Mesendoderm (in vitro differentiated cells): ENCODE results near the gene FAM78A.

Source experiments
- DNase-seq: peaks from one replicate; pipeline ENCODE4 v3.0.0; 2013
- H2AK5ac ChIP-seq: 2 replicates; pipeline ENCODE4 v1.6.1; 2013; ENCODE audit warnings: low read length, inconsistent platforms
- H2BK120ac ChIP-seq: 2 replicates; pipeline ENCODE4 v1.6.1; 2013; ENCODE audit warnings: low read depth, mild to moderate bottlenecking, low read length, moderate library complexity, mixed read lengths
- H2BK15ac ChIP-seq: replicated peaks from 2 replicates; pipeline ENCODE4 v1.6.1; 2013; ENCODE audit warnings: low read depth, mild to moderate bottlenecking, moderate library complexity
- H2BK5ac ChIP-seq: 2 replicates; pipeline ENCODE4 v1.6.1; 2013; ENCODE audit warnings: low read length, inconsistent platforms
- H3K18ac ChIP-seq: 2 replicates; pipeline ENCODE4 v1.6.1; 2013; ENCODE audit warnings: mild to moderate bottlenecking, low read length, mixed read lengths
- H3K23ac ChIP-seq: one replicate; pipeline ENCODE4 v1.6.1; 2013; ENCODE audit warnings: low read length
- H3K27ac ChIP-seq: 2 replicates; pipeline ENCODE4 v1.5.1; 2013; ENCODE audit warnings: low read depth, mild to moderate bottlenecking, inconsistent platforms, low read length, moderate library complexity
- H3K27me3 ChIP-seq: 2 replicates; pipeline ENCODE4 v1.6.1; 2013; ENCODE audit warnings: low read length, control low read depth, mild to moderate bottlenecking, inconsistent platforms; ENCODE audit not compliant: insufficient read depth, poor library complexity
- H3K36me3 ChIP-seq: 2 replicates; pipeline ENCODE4 v1.6.1; 2013; ENCODE audit warnings: low read length, inconsistent platforms; ENCODE audit not compliant: control insufficient read depth, insufficient read depth
- H3K4ac ChIP-seq: one replicate; pipeline ENCODE4 v1.6.1; 2013; ENCODE audit warnings: low read depth, mild to moderate bottlenecking, low read length, moderate library complexity
- H3K4me1 ChIP-seq: 2 replicates; pipeline ENCODE4 v1.6.1; 2013; ENCODE audit warnings: low read depth, low read length, inconsistent platforms; ENCODE audit not compliant: control insufficient read depth
- H3K4me2 ChIP-seq: 2 replicates; pipeline ENCODE4 v1.6.1; 2013; ENCODE audit warnings: low read length
- H3K4me3 ChIP-seq: 2 replicates; pipeline ENCODE4 v1.5.1; 2013; ENCODE audit warnings: mild to moderate bottlenecking, low read length
- H3K56ac ChIP-seq: one replicate; pipeline ENCODE4 v1.6.1; 2013; ENCODE audit warnings: low read length
- H3K79me1 ChIP-seq: 2 replicates; pipeline ENCODE4 v1.6.1; 2013; ENCODE audit warnings: low read length, inconsistent platforms
- H3K79me2 ChIP-seq: 2 replicates; pipeline ENCODE4 v1.6.1; 2013; ENCODE audit warnings: mild to moderate bottlenecking, low read length; ENCODE audit not compliant: control insufficient read depth, insufficient read depth
- H3K9ac ChIP-seq: 2 replicates; pipeline ENCODE4 v1.6.1; 2013; ENCODE audit warnings: low read length, inconsistent platforms
- H4K5ac ChIP-seq: one replicate; pipeline ENCODE4 v1.6.1; 2013; ENCODE audit warnings: low read length
- H4K8ac ChIP-seq: one replicate; pipeline ENCODE4 v1.6.1; 2013; ENCODE audit warnings: low read depth, mild to moderate bottlenecking, control low read depth, low read length, moderate library complexity
- WGBS: extraction: QIAGEN DNeasy Blood & Tissue Kit; methylation state at CpG from one replicate; pipeline ENCODE4 v1.1.7; 2013; ENCODE audit warnings: low lambda C conversion rate, missing lambda C conversion rate; ENCODE audit not compliant: insufficient coverage; ENCODE audit errors: extremely low coverage; 5-methylcytosine and 5-hydroxymethylcytosine counted together

FAM78A gene

DNA sequence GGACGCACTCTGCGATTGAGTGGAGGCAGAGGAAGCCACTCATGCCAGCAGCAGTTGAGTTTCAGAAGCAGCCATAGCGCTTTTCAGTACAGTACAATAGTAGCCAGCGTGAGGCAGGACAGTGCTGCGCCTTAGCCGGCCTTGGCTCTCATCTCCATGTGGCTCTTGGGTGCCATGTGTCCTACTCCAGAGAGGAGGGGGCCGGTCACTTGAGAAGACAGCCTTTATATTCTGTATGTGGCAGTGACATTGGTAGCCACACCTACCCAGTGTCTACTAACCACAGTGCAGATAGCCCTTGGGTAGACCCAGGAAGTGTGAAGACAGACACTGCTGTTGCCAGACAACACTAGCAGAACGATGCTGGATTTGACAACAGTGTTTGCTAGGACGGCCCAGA is 42.3 kb downstream of the FAM78A start:
- H3K27ac ChIP-seq, result no peak overlapping the region

GRCh38 chr9:131233556-131233955 is 42.8 kb downstream of the FAM78A start:
- H3K9ac ChIP-seq, result no peak overlapping the region

More for the DNA sequence above, 42.3 kb downstream of the FAM78A start:
- Histone ChIP-seq H3K79me1 (no peaks in the 10 kb centered on the region), H3K79me2 (no peaks in the 10 kb centered on the region), H3K4me1 (peaks cover 7% of the 10 kb centered on the region), H2BK120ac (no peak overlapping the region), H3K4ac (no peak overlapping the region), H3K56ac (no peak overlapping the region), H3K4me2 (no peak overlapping the region), H2BK15ac (no peak overlapping the region), H4K5ac (no peak overlapping the region), H3K9ac (no peak overlapping the region), H3K23ac (no peak overlapping the region), H2BK5ac (no peak overlapping the region), H3K36me3 (peaks cover 9% of the 10 kb centered on the region), H4K8ac (no peak overlapping the region), H3K18ac (no peak overlapping the region), H2AK5ac (no peak overlapping the region), H3K4me3 (no peak overlapping the region), H3K27me3 (no peaks in the 10 kb centered on the region)
- DNase-seq, result no peak
- WGBS, result no CpG with 5 or more reads among the region's 9 CpGs

DNA sequence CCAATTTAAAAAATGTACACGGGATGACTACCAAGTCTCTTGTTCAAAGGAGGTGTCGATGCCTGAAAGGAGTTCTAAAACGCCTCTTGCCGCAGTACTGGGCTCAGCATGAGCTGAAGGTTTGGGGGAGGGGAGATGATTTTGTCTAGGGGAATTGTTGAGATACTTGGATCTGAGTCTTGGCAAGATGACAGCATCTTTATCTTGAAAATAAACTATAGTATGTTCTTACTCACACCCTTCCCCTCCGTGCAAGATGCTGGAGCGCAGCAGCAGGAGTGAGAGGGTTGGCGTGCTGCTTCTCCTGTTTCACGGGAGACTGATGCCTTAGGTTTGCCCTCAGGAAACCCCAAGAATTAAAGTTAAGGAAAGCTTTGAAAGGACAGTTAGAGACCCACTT is 47.3 kb downstream of the FAM78A start:
- Histone ChIP-seq H3K79me1 (no peaks in the 10 kb centered on the region), H3K56ac (no peak overlapping the region), H3K4me2 (no peak overlapping the region), H3K9ac (no peak overlapping the region), H3K4me3 (no peak overlapping the region), H3K23ac (no peak overlapping the region), H3K27me3 (no peaks in the 10 kb centered on the region), H3K79me2 (no peaks in the 10 kb centered on the region), H4K8ac (no peak overlapping the region), H3K27ac (no peak overlapping the region), H3K4me1 (no peaks in the 10 kb centered on the region), H2BK5ac (no peak overlapping the region), H2BK15ac (no peak overlapping the region), H3K4ac (no peak overlapping the region), H2AK5ac (no peak overlapping the region), H3K36me3 (peaks cover 5% of the 10 kb centered on the region), H3K18ac (no peak overlapping the region), H4K5ac (no peak overlapping the region), H2BK120ac (no peak overlapping the region)
- no CpG with 5 or more reads among the region's 8 CpGs for WGBS
- DNase-seq, result no peak

More at GRCh38 chr9:131233556-131233955, 42.8 kb downstream of the FAM78A start:
- Histone ChIP-seq H2AK5ac (no peak overlapping the region), H3K23ac (no peak overlapping the region), H3K27ac (no peak overlapping the region), H3K79me2 (no peaks in the 10 kb centered on the region), H2BK5ac (no peak overlapping the region), H2BK15ac (no peak overlapping the region), H3K4ac (no peak overlapping the region), H4K8ac (no peak overlapping the region), H3K4me3 (no peak overlapping the region), H3K4me2 (no peak overlapping the region), H3K4me1 (peaks cover 4% of the 10 kb centered on the region), H4K5ac (no peak overlapping the region), H3K79me1 (no peaks in the 10 kb centered on the region), H3K56ac (no peak overlapping the region), H3K18ac (no peak overlapping the region), H3K36me3 (peaks cover 9% of the 10 kb centered on the region), H2BK120ac (no peak overlapping the region), H3K27me3 (no peaks in the 10 kb centered on the region)
- WGBS, result no CpG with 5 or more reads among the region's 11 CpGs
- no peak for DNase-seq

DNA sequence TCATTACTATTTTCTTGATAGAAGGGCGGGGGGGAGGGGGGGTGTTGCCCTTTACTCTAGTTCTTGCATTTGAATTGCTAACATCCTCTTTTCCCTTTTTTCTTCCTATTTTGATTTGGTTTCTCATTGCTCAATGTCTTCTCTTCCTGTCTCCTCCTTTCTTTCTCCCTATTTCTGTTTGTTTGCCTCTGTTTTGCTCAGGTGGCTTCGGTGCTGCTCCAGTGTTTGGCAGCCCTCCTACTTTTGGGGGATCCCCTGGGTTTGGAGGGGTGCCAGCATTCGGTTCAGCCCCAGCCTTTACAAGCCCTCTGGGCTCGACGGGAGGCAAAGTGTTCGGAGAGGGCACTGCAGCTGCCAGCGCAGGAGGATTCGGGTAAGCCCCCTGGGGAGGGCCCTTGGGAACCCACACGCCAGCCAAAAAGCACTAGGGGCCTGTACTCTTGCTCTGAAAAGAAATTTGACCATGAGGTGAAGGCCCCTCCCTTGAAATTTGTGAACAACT is 48.3 kb downstream of the FAM78A start:
- Histone ChIP-seq H3K56ac (no peak overlapping the region), H2BK120ac (no peak overlapping the region), H2BK5ac (no peak overlapping the region), H3K4ac (no peak overlapping the region), H4K8ac (no peak overlapping the region), H3K9ac (no peak overlapping the region), H3K27me3 (no peaks in the 10 kb centered on the region), H2AK5ac (no peak overlapping the region), H3K36me3 (peaks cover 1% of the 10 kb centered on the region), H3K27ac (no peak overlapping the region), H3K4me2 (no peak overlapping the region), H3K4me1 (no peaks in the 10 kb centered on the region), H3K23ac (no peak overlapping the region), H4K5ac (no peak overlapping the region), H3K79me2 (no peaks in the 10 kb centered on the region), H3K18ac (no peak overlapping the region), H3K79me1 (no peaks in the 10 kb centered on the region), H3K4me3 (no peak overlapping the region), H2BK15ac (no peak overlapping the region)
- no CpG with 5 or more reads among the region's 9 CpGs for WGBS
- no peak for DNase-seq

GRCh38 chr9:131227112-131227958 is 49.0 kb downstream of the FAM78A start:
- Histone ChIP-seq H3K9ac (no peak overlapping the region), H2BK5ac (no peak overlapping the region), H3K18ac (no peak overlapping the region), H2BK15ac (no peak overlapping the region), H3K27me3 (no peaks in the 10 kb centered on the region), H3K4me2 (no peak overlapping the region), H3K4me1 (no peaks in the 10 kb centered on the region), H3K79me2 (no peaks in the 10 kb centered on the region), H4K5ac (no peak overlapping the region), H3K79me1 (no peaks in the 10 kb centered on the region), H3K56ac (no peak overlapping the region), H2BK120ac (no peak overlapping the region), H3K36me3 (peaks cover 1% of the 10 kb centered on the region), H2AK5ac (no peak overlapping the region), H3K23ac (no peak overlapping the region), H3K27ac (no peak overlapping the region), H3K4ac (no peak overlapping the region), H3K4me3 (no peak overlapping the region), H4K8ac (no peak overlapping the region)
- WGBS, result no CpG with 5 or more reads among the region's 9 CpGs
- DNase-seq, result no peak
